Liver (tissue), 3 donors: Measurements from ENCODE around the gene LTN1.

Experiments used
- GABPA ChIP-seq, 2 donors: IDR thresholded peaks in 1 of 2; conservative IDR thresholded peaks in 1 of 2; 2 replicates each; pipeline ENCODE4 v1.6.1; 2016; ENCODE audit warnings: antibody characterized with exemption in 2 of 2, mild to moderate bottlenecking in 1 of 2, moderate library complexity in 1 of 2
- RXRA ChIP-seq, 2 donors: IDR thresholded peaks; 2 replicates each; pipeline ENCODE4 v1.6.1; 2017 to 2018; ENCODE audit warnings: antibody characterized with exemption in 2 of 2, mild to moderate bottlenecking in 1 of 2
- TAF1 ChIP-seq: conservative IDR thresholded peaks from 2 replicates; pipeline ENCODE4 v1.6.1; 2016; ENCODE audit warnings: antibody characterized with exemption, mild to moderate bottlenecking
- YY1 ChIP-seq: IDR thresholded peaks from 2 replicates; pipeline ENCODE4 v1.6.1; 2016; ENCODE audit warnings: antibody characterized with exemption, mild to moderate bottlenecking
- TF ChIP-seq, protein P1 (sequence below): fragments of 150-350 bp; IDR thresholded peaks from 2 replicates; pipeline ENCODE4 v1.5.1; 2017; ENCODE audit warnings: improper control_type of control experiment, low read depth, low read length; ENCODE audit not compliant: missing input control
- TF ChIP-seq, protein P2 (sequence below): IDR thresholded peaks from 2 replicates; pipeline ENCODE4 v1.6.1; 2016; ENCODE audit warnings: antibody characterized with exemption
- TF ChIP-seq, protein P3 (sequence below): IDR thresholded peaks from 2 replicates; pipeline ENCODE4 v1.6.1; 2016; ENCODE audit warnings: antibody characterized with exemption, mild to moderate bottlenecking
- donor health status: healthy.
- donor health status: healthy.

DNA sequence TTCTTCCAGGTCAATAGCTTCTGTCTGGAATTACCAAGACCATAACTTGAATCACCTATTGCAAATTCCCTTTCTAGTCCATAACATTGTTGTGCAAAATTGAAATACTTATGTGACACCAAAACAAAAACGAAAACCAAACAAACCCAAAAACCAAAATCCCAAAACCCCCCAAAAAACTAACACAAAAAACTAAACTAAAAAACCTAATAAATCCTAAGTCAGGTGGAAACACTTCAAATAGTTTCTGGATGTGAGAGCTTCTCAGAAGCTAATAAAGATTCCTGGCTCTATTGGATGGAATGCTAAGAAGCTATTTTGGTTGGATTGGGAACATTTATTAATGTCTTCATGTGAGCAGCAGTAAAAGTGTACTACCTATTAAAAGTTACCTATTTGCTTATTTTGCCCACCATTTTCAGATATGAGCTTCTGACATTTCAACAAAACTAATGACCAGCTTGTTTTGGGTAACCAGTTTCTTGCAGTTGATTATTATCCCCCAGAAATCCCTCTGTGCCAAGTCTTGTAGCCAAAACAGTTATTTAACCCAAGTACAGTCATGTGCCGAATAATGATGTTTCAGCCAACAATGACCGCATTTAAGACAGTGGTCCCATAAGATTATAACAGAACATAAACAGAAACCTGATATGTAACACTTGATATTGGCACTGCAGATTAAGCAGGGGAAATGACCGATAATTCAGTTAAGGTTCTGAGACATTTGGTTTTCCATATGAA, 76.4 kb downstream of the LTN1 start:
- TF ChIP-seq, protein P1, sequence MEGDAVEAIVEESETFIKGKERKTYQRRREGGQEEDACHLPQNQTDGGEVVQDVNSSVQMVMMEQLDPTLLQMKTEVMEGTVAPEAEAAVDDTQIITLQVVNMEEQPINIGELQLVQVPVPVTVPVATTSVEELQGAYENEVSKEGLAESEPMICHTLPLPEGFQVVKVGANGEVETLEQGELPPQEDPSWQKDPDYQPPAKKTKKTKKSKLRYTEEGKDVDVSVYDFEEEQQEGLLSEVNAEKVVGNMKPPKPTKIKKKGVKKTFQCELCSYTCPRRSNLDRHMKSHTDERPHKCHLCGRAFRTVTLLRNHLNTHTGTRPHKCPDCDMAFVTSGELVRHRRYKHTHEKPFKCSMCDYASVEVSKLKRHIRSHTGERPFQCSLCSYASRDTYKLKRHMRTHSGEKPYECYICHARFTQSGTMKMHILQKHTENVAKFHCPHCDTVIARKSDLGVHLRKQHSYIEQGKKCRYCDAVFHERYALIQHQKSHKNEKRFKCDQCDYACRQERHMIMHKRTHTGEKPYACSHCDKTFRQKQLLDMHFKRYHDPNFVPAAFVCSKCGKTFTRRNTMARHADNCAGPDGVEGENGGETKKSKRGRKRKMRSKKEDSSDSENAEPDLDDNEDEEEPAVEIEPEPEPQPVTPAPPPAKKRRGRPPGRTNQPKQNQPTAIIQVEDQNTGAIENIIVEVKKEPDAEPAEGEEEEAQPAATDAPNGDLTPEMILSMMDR, result no peak
- TF ChIP-seq YY1 (no peak), GABPA (IDR thresholded peaks at IDR 0.05 in 1 of 2, conservative IDR thresholded peaks at IDR 0.05 in 1 of 2) (no peak), TAF1 (no peak), RXRA (IDR thresholded peaks at IDR 0.05) (no peak)
- TF ChIP-seq, protein P2, sequence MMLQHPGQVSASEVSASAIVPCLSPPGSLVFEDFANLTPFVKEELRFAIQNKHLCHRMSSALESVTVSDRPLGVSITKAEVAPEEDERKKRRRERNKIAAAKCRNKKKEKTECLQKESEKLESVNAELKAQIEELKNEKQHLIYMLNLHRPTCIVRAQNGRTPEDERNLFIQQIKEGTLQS, result no peak
- TF ChIP-seq, protein P3, sequence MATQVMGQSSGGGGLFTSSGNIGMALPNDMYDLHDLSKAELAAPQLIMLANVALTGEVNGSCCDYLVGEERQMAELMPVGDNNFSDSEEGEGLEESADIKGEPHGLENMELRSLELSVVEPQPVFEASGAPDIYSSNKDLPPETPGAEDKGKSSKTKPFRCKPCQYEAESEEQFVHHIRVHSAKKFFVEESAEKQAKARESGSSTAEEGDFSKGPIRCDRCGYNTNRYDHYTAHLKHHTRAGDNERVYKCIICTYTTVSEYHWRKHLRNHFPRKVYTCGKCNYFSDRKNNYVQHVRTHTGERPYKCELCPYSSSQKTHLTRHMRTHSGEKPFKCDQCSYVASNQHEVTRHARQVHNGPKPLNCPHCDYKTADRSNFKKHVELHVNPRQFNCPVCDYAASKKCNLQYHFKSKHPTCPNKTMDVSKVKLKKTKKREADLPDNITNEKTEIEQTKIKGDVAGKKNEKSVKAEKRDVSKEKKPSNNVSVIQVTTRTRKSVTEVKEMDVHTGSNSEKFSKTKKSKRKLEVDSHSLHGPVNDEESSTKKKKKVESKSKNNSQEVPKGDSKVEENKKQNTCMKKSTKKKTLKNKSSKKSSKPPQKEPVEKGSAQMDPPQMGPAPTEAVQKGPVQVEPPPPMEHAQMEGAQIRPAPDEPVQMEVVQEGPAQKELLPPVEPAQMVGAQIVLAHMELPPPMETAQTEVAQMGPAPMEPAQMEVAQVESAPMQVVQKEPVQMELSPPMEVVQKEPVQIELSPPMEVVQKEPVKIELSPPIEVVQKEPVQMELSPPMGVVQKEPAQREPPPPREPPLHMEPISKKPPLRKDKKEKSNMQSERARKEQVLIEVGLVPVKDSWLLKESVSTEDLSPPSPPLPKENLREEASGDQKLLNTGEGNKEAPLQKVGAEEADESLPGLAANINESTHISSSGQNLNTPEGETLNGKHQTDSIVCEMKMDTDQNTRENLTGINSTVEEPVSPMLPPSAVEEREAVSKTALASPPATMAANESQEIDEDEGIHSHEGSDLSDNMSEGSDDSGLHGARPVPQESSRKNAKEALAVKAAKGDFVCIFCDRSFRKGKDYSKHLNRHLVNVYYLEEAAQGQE, result no peak
